Naive B cell (primary cell): Measurements from ENCODE around the gene SUPT5H. TPM values are rescaled to one million over a fixed set of nuclear protein-coding genes. Genes with fewer than 3 reads are reported as not detected.

ENCODE experiments used
- ATAC-seq, 2 donors: fragments of 150-1000 bp; cut with Tn5 transposase; 2 replicates each; pipeline ENCODE4 v1.10.0; 2021; ENCODE audit warnings: low read depth in 2 of 2, mild to moderate bottlenecking in 2 of 2, moderate library complexity in 2 of 2
- DNase-seq: peaks from one replicate; pipeline ENCODE4 v3.0.0; 2022
- H3K27ac Mint-ChIP-seq, 6 donors: one replicate each; pipeline ENCODE4 v1.8.0; 2020 to 2022; ENCODE audit warnings: mild to moderate bottlenecking in 6 of 6, mixed read lengths in 6 of 6, moderate library complexity in 5 of 6, inconsistent platforms in 2 of 6
- H3K27me3 Mint-ChIP-seq, 3 donors: one replicate each; pipeline ENCODE4 v1.8.0; 2021 to 2022; ENCODE audit warnings: mixed read lengths in 3 of 3, mild to moderate bottlenecking in 1 of 3
- H3K36me3 Mint-ChIP-seq, 2 donors: one replicate each; pipeline ENCODE4 v1.8.0; 2020 to 2022; ENCODE audit warnings: mixed read lengths in 2 of 2, inconsistent platforms in 1 of 2, mild to moderate bottlenecking in 1 of 2
- H3K4me1 Mint-ChIP-seq, 3 donors: one replicate each; pipeline ENCODE4 v1.8.0; 2020 to 2022; ENCODE audit warnings: mixed read lengths in 3 of 3, inconsistent platforms in 1 of 3, mild to moderate bottlenecking in 1 of 3, moderate library complexity in 1 of 3
- H3K4me3 Mint-ChIP-seq, 8 donors: one replicate each; pipeline ENCODE4 v1.8.0; 2020 to 2022; ENCODE audit warnings: mild to moderate bottlenecking in 8 of 8, mixed read lengths in 8 of 8, moderate library complexity in 8 of 8, inconsistent platforms in 2 of 8
- H3K9me3 Mint-ChIP-seq, 7 donors: one replicate each; pipeline ENCODE4 v1.8.0; 2020 to 2022; ENCODE audit warnings: mixed read lengths in 7 of 7, mild to moderate bottlenecking in 5 of 7, inconsistent platforms in 2 of 7, moderate library complexity in 1 of 7
- polyA plus RNA-seq, 6 donors: library from polyadenylated mRNA; unstranded; fragments of 300-500 nt; fragmentation: Illumina TruSeq; gene quantifications; one replicate each; pipeline ENCODE4 v1.2.3, GENCODE V29; 2021; ENCODE audit warnings: low read depth in 6 of 6

Gene SUPT5H
- polyA plus RNA-seq, result 100 to 1,000 TPM in 1 of 6 donors, 10 to 100 TPM in 5; 48.1 to 119 (median 81.6) TPM

- peaks cover 45 to 63% (median 45%) of the 10 kb centered on the region in 3 donors for H3K4me1 Mint-ChIP-seq
- H3K9me3 Mint-ChIP-seq, result peaks cover 0 to 2% (median 0%) of the 10 kb centered on the region in 7 donors
- peak within 1 kb of the TSS; percentile 90 to 100 (median 99) for H3K4me3 Mint-ChIP-seq
- H3K27me3 Mint-ChIP-seq, result no peaks in the 10 kb centered on the region
- DNase-seq (peak; percentile 98), ATAC-seq (peak; percentile 90 to 91)
- peak within 1 kb of the TSS; percentile 97 to 100 (median 98) for H3K27ac Mint-ChIP-seq
- peaks cover 4 to 10% of the 10 kb centered on the region in 2 donors for H3K36me3 Mint-ChIP-seq
Observed at GRCh38 chr19:39445196-39446111, at the start of gene SUPT5H. Gene SUPT5H, plus strand, starts transcription at chr19:39445582. Its CDS starts 309 bp downstream, at chr19:39445891.

GRCh38 chr19:39397360-39398296 lies 47.8 kb upstream of the SUPT5H start:
- Mint-ChIP-seq H3K27ac (peak overlapping the region; percentile 92 to 100 (median 98)), H3K36me3 (peaks cover 0 to 7% of the 10 kb centered on the region in 2 donors), H3K4me1 (peaks cover 50 to 63% (median 62%) of the 10 kb centered on the region in 3 donors), H3K9me3 (peaks cover 0 to 1% (median 0%) of the 10 kb centered on the region in 7 donors), H3K4me3 (peak overlapping the region; percentile 55 to 84 (median 76)), H3K27me3 (no peaks in the 10 kb centered on the region)
- peak; percentile 60 to 69 for ATAC-seq
- peak; percentile 91 for DNase-seq

- H3K4me3 Mint-ChIP-seq, result peak overlapping the region; percentile 61 to 84 (median 76)
- ATAC-seq, result no peak
- H3K27ac Mint-ChIP-seq, result peak overlapping the region; percentile 92 to 100 (median 98)
- peaks cover 0 to 7% of the 10 kb centered on the region in 2 donors for H3K36me3 Mint-ChIP-seq
- peaks cover 53 to 68% (median 62%) of the 10 kb centered on the region in 3 donors for H3K4me1 Mint-ChIP-seq
- DNase-seq, result peak; percentile 54
- no peaks in the 10 kb centered on the region for H3K27me3 Mint-ChIP-seq
- peaks cover 0 to 1% (median 0%) of the 10 kb centered on the region in 7 donors for H3K9me3 Mint-ChIP-seq
Observed at GRCh38 chr19:39398297-39398864, 47.0 kb upstream of the SUPT5H start.

GRCh38 chr19:39399668-39400050 lies 45.7 kb upstream of the SUPT5H start:
- Mint-ChIP-seq H3K9me3 (peaks cover 0 to 1% (median 0%) of the 10 kb centered on the region in 7 donors), H3K36me3 (no peaks in the 10 kb centered on the region), H3K27ac (peak overlapping the region; percentile 87 to 100 (median 99)), H3K4me1 (peaks cover 47 to 73% (median 64%) of the 10 kb centered on the region in 3 donors), H3K27me3 (no peaks in the 10 kb centered on the region), H3K4me3 (peak overlapping the region; percentile 37 to 97 (median 74))
- ATAC-seq, result no peak
- no peak for DNase-seq

GRCh38 chr19:39400061-39400460 lies 45.3 kb upstream of the SUPT5H start:
- ATAC-seq (no peak), DNase-seq (no peak)
- H3K27me3 Mint-ChIP-seq, result no peaks in the 10 kb centered on the region
- H3K4me1 Mint-ChIP-seq, result peaks cover 47 to 74% (median 66%) of the 10 kb centered on the region in 3 donors
- H3K36me3 Mint-ChIP-seq, result no peaks in the 10 kb centered on the region
- peaks cover 0 to 1% (median 0%) of the 10 kb centered on the region in 7 donors for H3K9me3 Mint-ChIP-seq
- H3K27ac Mint-ChIP-seq, result peak overlapping the region; percentile 87 to 100 (median 99)
- peak overlapping the region; percentile 15 to 97 (median 80) for H3K4me3 Mint-ChIP-seq

GRCh38 chr19:39401070-39401548 lies 44.3 kb upstream of the SUPT5H start:
- Mint-ChIP-seq H3K9me3 (peaks cover 0 to 1% (median 0%) of the 10 kb centered on the region in 7 donors), H3K4me1 (peaks cover 49 to 78% (median 73%) of the 10 kb centered on the region in 3 donors), H3K36me3 (no peaks in the 10 kb centered on the region), H3K4me3 (peak overlapping the region; percentile 83 to 98 (median 96)), H3K27me3 (no peaks in the 10 kb centered on the region), H3K27ac (peak overlapping the region; percentile 98 to 100 (median 100))
- DNase-seq (no peak), ATAC-seq (no peak)

- ATAC-seq, result peak; percentile 0 to 7
- Mint-ChIP-seq H3K9me3 (peaks cover 0 to 1% (median 0%) of the 10 kb centered on the region in 7 donors), H3K4me1 (peaks cover 53 to 82% (median 75%) of the 10 kb centered on the region in 3 donors), H3K36me3 (peaks cover 0 to under 1% of the 10 kb centered on the region in 2 donors), H3K4me3 (peak overlapping the region; percentile 83 to 98 (median 96)), H3K27me3 (no peaks in the 10 kb centered on the region), H3K27ac (peak overlapping the region; percentile 98 to 100 (median 100))
- DNase-seq, result peak; percentile 72
Observed at GRCh38 chr19:39401549-39402345, 43.6 kb upstream of the SUPT5H start.

- peak overlapping the region; percentile 98 to 100 (median 100) for H3K27ac Mint-ChIP-seq
- H3K36me3 Mint-ChIP-seq, result peaks cover 2 to 6% of the 10 kb centered on the region in 2 donors
- no peaks in the 10 kb centered on the region for H3K27me3 Mint-ChIP-seq
- peaks cover 0 to 1% (median 0%) of the 10 kb centered on the region in 7 donors for H3K9me3 Mint-ChIP-seq
- DNase-seq (peak; percentile 92), ATAC-seq (peak; percentile 18)
- peak overlapping the region; percentile 83 to 98 (median 96) for H3K4me3 Mint-ChIP-seq
- peaks cover 49 to 85% (median 71%) of the 10 kb centered on the region in 3 donors for H3K4me1 Mint-ChIP-seq
Observed at GRCh38 chr19:39402346-39403300, 42.8 kb upstream of the SUPT5H start.

- Mint-ChIP-seq H3K27me3 (no peaks in the 10 kb centered on the region), H3K4me3 (peak overlapping the region; percentile 83 to 98 (median 96)), H3K4me1 (peaks cover 49 to 87% (median 68%) of the 10 kb centered on the region in 3 donors), H3K9me3 (peaks cover 0 to 2% (median 0%) of the 10 kb centered on the region in 7 donors), H3K36me3 (peaks cover 9 to 12% of the 10 kb centered on the region in 2 donors), H3K27ac (peak overlapping the region; percentile 98 to 100 (median 100))
- DNase-seq (peak; percentile 99), ATAC-seq (peak; percentile 42 to 48)
Observed at GRCh38 chr19:39403331-39404312, 41.8 kb upstream of the SUPT5H start.
